ENCODE measurements around the gene SLC2A5. TPM values are rescaled to one million over a fixed set of nuclear protein-coding genes. Genes with fewer than 3 reads are reported as not detected.

SLC2A5 gene
- total and polyA plus RNA-seq, 12 donors: 0.50 to 29.9 (median 4.3) TPM

GRCh38 chr1:9045861-9046510 lies 23.4 kb downstream of the SLC2A5 start:
- intact Hi-C loops (cut with DNase I): no loop called here
- TF ChIP-seq POLR2A (IDR thresholded peaks at IDR 0.05) (no peak), CTCF (IDR thresholded peaks at IDR 0.05) (no peak)
- Histone ChIP-seq H3K36me3 (replicated peaks in 1 of 2) (no peaks in the 10 kb centered on the region), H3K4me1 (replicated peaks in 1 of 2) (no peaks in the 10 kb centered on the region), H3K9me3 (replicated peaks in 1 of 3) (no peaks in the 10 kb centered on the region), H3K27ac (no peak overlapping the region), H3K27me3 (no peaks in the 10 kb centered on the region), H3K4me3 (no peak overlapping the region)
- DNase-seq: no peak
- 82 to 90% (median 87%) methylated on average over 6 to 7 of the region's 7 CpGs for WGBS, 4 donors

DNA sequence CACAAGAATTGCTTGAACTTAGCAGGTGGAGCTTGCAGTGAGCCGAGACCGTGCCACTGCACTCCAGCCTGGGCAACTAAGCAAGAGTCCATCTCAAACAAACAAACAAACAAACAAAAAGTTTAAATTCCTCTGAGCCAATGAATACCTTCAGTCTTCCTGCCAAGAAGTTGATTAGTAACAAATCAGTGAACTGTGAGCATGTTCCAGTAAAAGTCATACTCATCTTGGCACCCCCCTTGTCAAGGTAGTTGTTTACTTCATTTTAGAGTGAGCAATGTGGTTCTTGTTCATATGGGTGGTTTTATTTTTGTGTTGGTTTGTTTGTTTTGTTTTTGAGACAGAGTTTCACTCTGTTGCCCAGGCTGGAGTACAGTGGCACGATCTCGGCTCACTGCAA lies 25.2 kb downstream of the SLC2A5 start:
- TF ChIP-seq CTCF (IDR thresholded peaks at IDR 0.05) (no peak), POLR2A (IDR thresholded peaks at IDR 0.05) (no peak)
- no peaks in the 10 kb centered on the region for H3K36me3 ChIP-seq (replicated peaks in 1 of 2)
- 92 to 100% (median 97%) methylated on average over 4 of the region's 4 CpGs for WGBS, 4 donors
- no peak overlapping the region for H3K4me3 ChIP-seq
- no peak overlapping the region for H3K27ac ChIP-seq
- no peak for DNase-seq
- intact Hi-C loops (cut with DNase I): no loop called here
- H3K9me3 ChIP-seq (replicated peaks in 1 of 3): no peaks in the 10 kb centered on the region
- no peaks in the 10 kb centered on the region for H3K4me1 ChIP-seq (replicated peaks in 1 of 2)
- peaks cover 3% of the 10 kb centered on the region for H3K27me3 ChIP-seq

DNA sequence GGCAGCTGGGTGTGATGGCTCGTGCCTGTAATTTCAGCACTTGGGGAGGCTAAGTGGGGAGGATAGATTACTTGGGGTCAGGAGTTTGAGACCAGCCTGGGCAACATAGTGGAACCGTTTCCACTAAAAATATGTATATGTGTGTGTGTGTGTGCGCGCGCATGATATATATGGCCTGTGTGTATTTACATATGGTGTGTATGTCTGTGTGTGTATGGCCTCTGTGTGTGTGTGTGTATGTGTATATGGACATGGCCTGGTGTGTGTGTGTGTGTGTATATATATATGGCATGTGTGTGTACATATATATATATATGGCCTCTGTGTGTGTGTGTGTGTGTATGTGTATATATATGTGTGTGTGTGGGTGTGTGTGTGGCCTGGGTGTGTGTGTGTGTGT lies 27.2 kb downstream of the SLC2A5 start:
- no peak overlapping the region for H3K4me3 ChIP-seq
- no peaks in the 10 kb centered on the region for H3K9me3 ChIP-seq (replicated peaks in 1 of 3)
- TF ChIP-seq POLR2A (IDR thresholded peaks at IDR 0.05) (no peak), CTCF (IDR thresholded peaks at IDR 0.05) (no peak)
- H3K27ac ChIP-seq: no peak overlapping the region
- intact Hi-C loops (cut with DNase I): no loop called here
- no peak for DNase-seq
- H3K27me3 ChIP-seq: peaks cover 10% of the 10 kb centered on the region
- 91 to 95% (median 93%) methylated on average over 5 of the region's 5 CpGs for WGBS, 4 donors
- H3K36me3 ChIP-seq (replicated peaks in 1 of 2): no peaks in the 10 kb centered on the region
- no peaks in the 10 kb centered on the region for H3K4me1 ChIP-seq (replicated peaks in 1 of 2)

- Histone ChIP-seq H3K4me3 (no peak overlapping the region), H3K4me1 (replicated peaks in 1 of 2) (no peaks in the 10 kb centered on the region), H3K27ac (no peak overlapping the region), H3K36me3 (replicated peaks in 1 of 2) (no peaks in the 10 kb centered on the region), H3K27me3 (peaks cover 10% of the 10 kb centered on the region), H3K9me3 (replicated peaks in 1 of 3) (no peaks in the 10 kb centered on the region)
- TF ChIP-seq POLR2A (IDR thresholded peaks at IDR 0.05) (no peak), CTCF (IDR thresholded peaks at IDR 0.05) (no peak)
- WGBS, 4 donors: 82 to 97% (median 87%) methylated on average over 7 to 14 of the region's 14 CpGs
- no peak for DNase-seq
- intact Hi-C loops (cut with DNase I): no loop called here
These were observed 28.2 kb downstream of the SLC2A5 start for GRCh38 chr1:9041116-9041779.

Measured in adrenal gland (tissue), 12 donors.